Loucy (cell line): ENCODE data around the gene CDK11A.

Experiments
- H2AFZ ChIP-seq: fragments of 200-600 bp; sonication (generic); 2 replicates; pipeline ENCODE4 v1.6.0; 2016; ENCODE audit warnings: antibody characterized with exemption, mild to moderate bottlenecking, low read length, moderate library complexity
- H3F3A ChIP-seq: fragments of 200-600 bp; 2 replicates; pipeline ENCODE4 v1.6.0; 2016; ENCODE audit warnings: antibody characterized with exemption, low read depth, mild to moderate bottlenecking
- H3K27me3 ChIP-seq: fragments of 200-600 bp; sonication (generic); 2 replicates; pipeline ENCODE4 v1.6.1; 2014; ENCODE audit warnings: low read length, mild to moderate bottlenecking; ENCODE audit not compliant: insufficient read depth, poor library complexity, severe bottlenecking
- H3K36me3 ChIP-seq: fragments of 200-600 bp; sonication (generic); 2 replicates; pipeline ENCODE4 v1.6.1; 2016; ENCODE audit warnings: low read length; ENCODE audit not compliant: insufficient read depth
- H3K4me1 ChIP-seq: fragments of 200-600 bp; sonication (generic); 2 replicates; pipeline ENCODE4 v1.5.1; 2014; ENCODE audit warnings: low read length, mild to moderate bottlenecking; ENCODE audit not compliant: insufficient read depth, poor library complexity, severe bottlenecking
- H3K4me2 ChIP-seq: fragments of 200-600 bp; sonication (generic); 2 replicates; pipeline ENCODE4 v1.6.0; 2014; ENCODE audit warnings: antibody characterized with exemption, low read length, low read depth, mild to moderate bottlenecking; ENCODE audit not compliant: poor library complexity, severe bottlenecking
- H3K4me3 ChIP-seq: fragments of 200-600 bp; sonication (generic); 2 replicates; pipeline ENCODE4 v1.5.1; 2014; ENCODE audit warnings: low read length, mild to moderate bottlenecking, mixed read lengths; ENCODE audit not compliant: poor library complexity, severe bottlenecking
- H3K79me2 ChIP-seq: fragments of 200-600 bp; sonication (generic); 2 replicates; pipeline ENCODE4 v1.6.1; 2014; ENCODE audit warnings: low read length; ENCODE audit not compliant: insufficient read depth
- H3K9ac ChIP-seq: fragments of 200-600 bp; sonication (generic); 2 replicates; pipeline ENCODE4 v1.6.0; 2014; ENCODE audit warnings: mild to moderate bottlenecking, low read depth, low read length, moderate library complexity; ENCODE audit not compliant: poor library complexity, severe bottlenecking
- H3K9me2 ChIP-seq: fragments of 200-600 bp; sonication (generic); replicated peaks from 2 replicates; pipeline ENCODE4 v1.6.1; 2016; ENCODE audit warnings: low read depth, low read length, mixed read lengths
- H3K9me3 ChIP-seq: fragments of 200-600 bp; sonication (generic); 2 replicates; pipeline ENCODE4 v1.6.1; 2014; ENCODE audit warnings: mild to moderate bottlenecking, antibody characterized with exemption, low read length, low read depth; ENCODE audit not compliant: insufficient read depth
- H4K20me1 ChIP-seq: fragments of 200-600 bp; sonication (generic); 2 replicates; pipeline ENCODE4 v1.6.0; 2014; ENCODE audit warnings: antibody characterized with exemption, low read length, mild to moderate bottlenecking; ENCODE audit not compliant: insufficient read depth, poor library complexity, severe bottlenecking
- CTCF ChIP-seq: fragments of 200-600 bp; sonication (generic); conservative IDR thresholded peaks from 2 replicates; pipeline ENCODE4 v1.5.1; 2014; ENCODE audit warnings: mild to moderate bottlenecking, antibody characterized with exemption, low read length
- EZH2phosphoT487 ChIP-seq: fragments of 200-600 bp; IDR thresholded peaks from 2 replicates; pipeline ENCODE4 v1.6.1; 2018; ENCODE audit warnings: antibody characterized with exemption, mild to moderate bottlenecking, moderate library complexity, borderline replicate concordance

CDK11A gene

GRCh38 chr1:1770102-1770501 is 45.9 kb upstream of the CDK11A start:
- no peaks in the 10 kb centered on the region for H3F3A ChIP-seq
- no peaks in the 10 kb centered on the region for H4K20me1 ChIP-seq
- no peaks in the 10 kb centered on the region for H3K9me2 ChIP-seq
- H3K36me3 ChIP-seq, result 0 out of 2 replicates have a peak, but pooled peaks cover under 1% of the 10 kb centered on the region
- no peak overlapping the region for H2AFZ ChIP-seq
- no peak overlapping the region for H3K4me3 ChIP-seq
- H3K4me2 ChIP-seq, result no peak overlapping the region
- TF ChIP-seq CTCF (no peak), EZH2phosphoT487 (no peak)
- H3K9me3 ChIP-seq, result no peaks in the 10 kb centered on the region
- peaks cover 2% of the 10 kb centered on the region for H3K4me1 ChIP-seq
- peaks cover 69% of the 10 kb centered on the region for H3K79me2 ChIP-seq
- no peak overlapping the region for H3K9ac ChIP-seq
- no peaks in the 10 kb centered on the region for H3K27me3 ChIP-seq

- TF ChIP-seq EZH2phosphoT487 (no peak), CTCF (no peak)
- no peaks in the 10 kb centered on the region for H3K4me1 ChIP-seq
- H4K20me1 ChIP-seq, result no peaks in the 10 kb centered on the region
- no peak overlapping the region for H3K4me2 ChIP-seq
- no peaks in the 10 kb centered on the region for H3F3A ChIP-seq
- H3K79me2 ChIP-seq, result peaks cover 54% of the 10 kb centered on the region; the same call in 1 of the 2 replicates
- no peaks in the 10 kb centered on the region for H3K9me2 ChIP-seq
- H3K36me3 ChIP-seq, result peaks cover 5% of the 10 kb centered on the region; the same call in 1 of the 2 replicates
- no peaks in the 10 kb centered on the region for H3K27me3 ChIP-seq
- H3K9ac ChIP-seq, result no peak overlapping the region
- no peak overlapping the region for H2AFZ ChIP-seq
- no peaks in the 10 kb centered on the region for H3K9me3 ChIP-seq
- H3K4me3 ChIP-seq, result no peak overlapping the region
Measured at GRCh38 chr1:1768249-1768992, 44.3 kb upstream of the CDK11A start.

GRCh38 chr1:1764876-1765470 is 40.8 kb upstream of the CDK11A start:
- no peaks in the 10 kb centered on the region for H3K4me1 ChIP-seq
- peaks cover 31% of the 10 kb centered on the region; the same call in 1 of the 2 replicates for H3K79me2 ChIP-seq
- no peaks in the 10 kb centered on the region for H4K20me1 ChIP-seq
- H3K27me3 ChIP-seq, result no peaks in the 10 kb centered on the region
- no peaks in the 10 kb centered on the region for H3F3A ChIP-seq
- TF ChIP-seq CTCF (no peak), EZH2phosphoT487 (no peak)
- H3K36me3 ChIP-seq, result peaks cover 31% of the 10 kb centered on the region; the same call in 1 of the 2 replicates
- no peaks in the 10 kb centered on the region for H3K9me3 ChIP-seq
- no peak overlapping the region for H3K4me2 ChIP-seq
- H3K9me2 ChIP-seq, result no peaks in the 10 kb centered on the region
- no peak overlapping the region for H3K9ac ChIP-seq
- no peak overlapping the region for H3K4me3 ChIP-seq
- H2AFZ ChIP-seq, result no peak overlapping the region
